NOMO-1 (cell line): ENCODE measurements around the gene HMG20B.
"Not testable (repeated sequence)": the region's sequence is repeated elsewhere in the genome, so short reads cannot be mapped to it uniquely, and the experiment has no call there.

Experiments
- DNase-seq, 2 experiments: peaks; one replicate each; lab custom pipeline; 2025; ENCODE audit not compliant: unreplicated experiment in 2 of 2; lab: John Stamatoyannopoulos, UW

HMG20B gene

DNA sequence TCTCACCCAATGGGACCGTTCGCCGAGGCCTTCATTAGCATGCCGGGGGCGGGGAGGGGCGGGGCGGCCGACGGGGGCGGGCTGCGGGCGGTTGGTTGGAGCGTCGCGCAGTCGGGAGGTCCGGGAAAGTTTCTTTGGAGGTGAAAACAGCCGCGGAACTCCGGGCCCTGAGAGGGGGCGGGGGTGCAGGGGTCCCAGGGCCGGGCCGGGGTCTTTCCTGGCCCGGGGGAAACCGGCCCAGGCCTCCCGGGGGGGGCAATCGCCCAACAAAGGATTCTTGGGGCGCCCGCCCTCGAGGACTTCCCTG lies at the start of gene HMG20B:
Gene HMG20B, plus strand, starts transcription at position 90 of the 307 bp plus-strand sequence. CDS start 366 bp downstream, outside the sequence.
- DNase-seq: no peak

DNA sequence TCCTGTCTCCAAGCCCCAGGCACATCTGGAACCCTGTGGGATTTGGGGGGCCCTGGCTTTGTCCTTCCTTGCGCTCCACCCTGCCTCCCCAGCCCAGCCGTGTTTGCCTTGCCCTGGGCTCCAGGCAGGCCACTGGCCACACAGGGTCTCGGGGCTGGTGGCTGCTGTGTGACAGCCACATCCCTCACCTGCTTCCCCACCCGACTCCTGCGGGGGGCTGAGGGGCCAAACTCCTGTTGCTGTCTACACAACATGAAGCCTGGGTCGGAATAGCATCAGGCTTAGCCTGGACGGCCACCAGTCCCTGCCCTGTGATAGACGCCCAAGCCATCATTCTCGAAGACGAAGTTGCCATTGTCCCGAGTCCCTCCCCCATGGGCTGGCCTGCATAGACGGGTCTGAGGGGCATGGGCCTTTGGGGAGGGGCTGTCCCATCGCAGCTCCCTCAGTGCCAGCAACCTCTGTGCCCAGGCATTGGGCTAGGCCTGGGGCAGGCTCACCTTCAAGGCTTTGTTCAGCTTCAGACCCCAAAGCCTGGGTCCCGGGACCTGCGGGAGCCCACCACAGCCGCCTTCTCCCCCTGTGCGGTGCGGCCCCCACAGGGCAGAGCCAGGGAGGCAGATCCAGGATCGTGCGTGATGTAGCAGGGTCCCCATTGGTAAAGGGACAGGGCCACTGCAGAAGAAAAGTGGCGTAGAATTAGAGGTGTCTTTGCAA lies 49.2 kb upstream of the HMG20B start:
- DNase-seq: no peak

DNA sequence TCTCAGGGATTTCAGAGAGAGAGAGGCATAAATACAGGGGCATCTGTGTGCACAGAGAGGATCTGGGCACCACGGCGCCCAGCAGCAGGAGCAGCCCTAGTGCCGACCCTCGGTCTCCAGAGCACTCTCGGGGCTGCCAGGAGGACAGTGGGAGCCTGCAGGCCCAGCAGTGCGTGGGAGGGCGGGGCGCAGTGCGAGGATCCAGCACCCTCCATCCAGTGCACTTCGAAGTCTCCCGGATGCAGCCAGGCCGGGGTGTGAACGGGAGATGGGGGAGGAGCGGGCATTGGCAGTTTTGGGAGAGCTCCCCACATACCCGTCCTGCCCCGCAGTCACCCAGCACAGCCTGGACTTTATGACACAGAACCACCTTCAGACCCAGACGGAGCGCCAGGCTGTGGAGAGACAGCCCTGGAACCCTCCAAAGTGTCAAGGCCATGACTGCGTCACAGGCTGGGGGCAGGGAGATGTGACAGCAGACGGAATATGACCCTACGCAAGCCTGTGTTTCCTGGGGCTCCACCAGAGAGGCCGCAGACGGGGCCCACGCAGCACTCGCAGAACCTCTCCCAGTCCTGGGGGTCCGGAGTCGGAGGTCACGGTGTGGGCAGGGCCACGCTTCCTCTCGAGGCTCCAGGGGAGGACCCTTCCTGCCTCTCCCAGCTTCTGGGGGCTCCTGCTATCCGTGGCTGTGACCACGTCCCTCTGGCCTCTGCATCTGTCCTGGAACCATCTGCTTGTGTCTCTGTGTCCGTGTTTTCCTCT lies 48.5 kb upstream of the HMG20B start:
- no peak for DNase-seq

DNA sequence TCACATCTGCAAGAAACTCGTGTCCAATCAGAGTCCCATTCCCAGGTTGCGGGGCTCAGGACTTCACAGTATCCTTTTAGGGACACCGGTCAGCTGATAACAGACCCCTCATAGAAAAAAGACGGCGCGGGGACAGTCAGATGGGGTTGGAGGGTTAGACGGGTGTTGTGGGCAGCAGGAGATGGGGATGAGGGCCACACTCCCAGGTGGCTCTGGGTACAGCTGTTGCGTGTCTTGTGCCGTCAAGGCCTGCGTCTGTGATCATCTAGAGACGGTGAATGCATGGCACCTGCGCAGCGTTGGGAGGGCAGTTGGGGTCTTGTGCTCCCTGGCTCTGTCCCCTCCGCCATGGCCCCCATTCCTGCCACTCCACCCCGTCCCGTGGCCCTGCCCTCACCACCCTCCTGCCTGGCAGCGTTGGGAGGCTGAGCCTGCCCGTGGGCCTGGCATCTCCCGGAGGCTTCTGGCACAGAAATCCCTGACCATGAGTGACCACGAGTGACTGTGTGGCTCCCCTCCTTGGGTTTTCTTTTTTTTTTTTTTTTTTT lies 47.8 kb upstream of the HMG20B start:
- DNase-seq: no peak

DNA sequence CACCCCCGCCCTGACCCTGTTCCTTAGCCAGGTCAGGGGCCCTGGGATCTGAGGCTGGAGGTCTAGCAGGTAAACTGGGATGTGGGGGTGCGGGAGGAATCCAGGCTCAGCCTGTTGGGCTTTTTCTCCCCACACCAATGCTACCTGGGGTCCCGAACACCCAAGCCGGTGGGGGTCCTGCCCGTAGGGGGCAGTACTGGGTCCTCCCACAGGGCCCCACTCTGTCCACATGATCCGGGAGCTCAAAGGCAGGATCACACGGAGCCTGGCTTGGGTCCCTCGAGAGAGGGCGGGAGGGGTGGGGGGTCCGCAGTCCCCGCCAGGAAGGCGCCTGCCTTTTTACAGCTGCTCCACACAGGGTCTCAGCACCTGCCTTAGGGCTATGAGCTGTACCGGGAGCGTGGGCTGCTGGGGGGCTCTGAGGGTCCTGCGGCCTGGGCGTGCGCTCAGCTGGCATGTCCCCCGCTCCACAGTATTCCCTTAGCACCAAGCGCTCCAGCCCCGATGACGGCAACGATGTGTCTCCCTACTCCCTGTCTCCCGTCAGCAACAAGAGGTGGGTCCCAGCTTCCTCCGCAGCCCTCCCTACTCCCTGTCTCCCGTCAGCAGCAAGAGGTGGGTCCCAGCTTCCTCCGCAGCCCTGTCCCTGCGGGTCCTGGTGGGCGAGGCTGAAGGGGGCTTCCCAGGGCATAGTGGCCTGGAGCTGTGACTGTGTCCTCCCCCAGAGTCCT lies 46.1 kb upstream of the HMG20B start:
- DNase-seq: no peak

DNA sequence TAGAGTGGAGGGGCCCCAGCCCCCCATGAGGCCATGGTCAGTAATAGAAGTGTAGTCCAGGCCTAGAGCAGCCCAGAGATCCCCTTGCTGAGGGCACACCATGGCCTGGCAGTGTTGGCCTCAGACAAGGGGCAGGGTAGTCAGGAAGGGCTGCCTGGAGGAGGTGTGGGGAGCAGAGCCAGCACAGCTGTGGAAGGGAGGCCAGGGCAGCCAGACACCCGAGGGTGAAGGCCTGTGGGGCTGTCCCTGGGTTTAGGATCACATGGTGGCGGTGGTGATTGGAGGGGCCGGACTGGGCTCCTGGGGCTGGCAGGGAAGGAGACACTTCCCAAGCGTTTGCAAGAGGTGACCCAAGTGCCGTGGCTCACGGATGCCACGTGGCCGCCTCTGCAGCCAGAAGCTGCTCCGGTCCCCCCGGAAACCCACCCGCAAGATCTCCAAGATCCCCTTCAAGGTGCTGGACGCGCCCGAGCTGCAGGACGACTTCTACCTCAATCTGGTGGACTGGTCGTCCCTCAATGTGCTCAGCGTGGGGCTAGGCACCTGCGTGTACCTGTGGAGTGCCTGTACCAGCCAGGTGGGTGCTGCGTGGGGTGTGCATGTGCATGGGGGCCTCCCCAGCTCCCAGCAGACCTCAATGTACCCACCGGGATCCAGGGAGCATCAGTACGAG lies 45.4 kb upstream of the HMG20B start:
- no peak for DNase-seq

DNA sequence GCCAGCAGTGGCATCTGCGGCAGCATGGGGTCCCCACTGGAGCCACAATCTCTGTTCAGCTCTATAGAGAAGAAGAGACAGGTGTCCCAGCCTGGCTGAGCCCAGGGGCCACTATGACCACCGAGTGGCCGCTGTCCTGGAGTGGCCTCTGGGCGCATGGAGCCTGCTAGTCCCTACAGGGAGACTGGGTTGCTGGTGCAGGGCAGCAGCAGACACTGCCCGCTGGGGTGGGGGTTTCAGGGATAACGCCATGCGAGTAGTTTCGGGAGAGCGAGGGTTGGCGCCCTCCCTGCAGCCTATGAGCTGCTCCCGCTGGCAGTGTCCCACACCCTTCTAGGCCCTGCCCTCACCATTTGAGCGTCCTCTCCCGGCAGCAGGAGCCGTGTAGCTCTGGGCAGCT lies 44.7 kb upstream of the HMG20B start:
- no peak for DNase-seq

DNA sequence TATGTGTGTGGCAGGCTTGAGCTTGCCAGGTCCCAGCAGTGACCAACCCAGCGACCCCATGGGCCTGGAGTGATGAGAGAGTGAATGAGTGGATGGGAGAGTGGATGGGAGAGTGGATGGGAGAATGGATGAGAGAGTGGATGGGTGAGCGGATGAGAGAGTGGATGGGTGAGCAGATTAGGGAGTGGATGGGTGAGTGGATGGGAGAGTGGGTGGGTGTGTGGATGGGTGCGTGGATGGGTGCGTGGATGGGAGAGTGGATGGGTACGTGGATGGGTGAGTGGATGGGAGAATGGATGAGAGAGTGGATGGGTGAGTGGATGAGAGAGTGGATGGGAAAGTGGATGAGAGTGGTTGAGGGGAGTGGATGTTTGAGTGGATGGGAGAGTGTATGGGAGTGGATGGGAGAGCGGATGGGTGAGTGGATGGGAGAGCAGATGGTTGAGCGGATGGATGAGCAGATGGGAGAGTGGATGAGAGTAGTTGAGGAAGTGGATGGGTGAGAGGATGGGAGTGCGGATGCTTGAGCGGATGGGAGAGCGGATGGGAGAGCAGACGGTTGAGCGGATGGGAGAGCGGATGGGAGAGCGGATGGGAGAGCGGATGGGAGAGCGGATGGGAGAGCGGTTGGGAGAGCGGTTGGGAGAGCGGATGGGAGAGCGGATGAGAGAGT lies 44.1 kb upstream of the HMG20B start:
- no peak for DNase-seq

DNA sequence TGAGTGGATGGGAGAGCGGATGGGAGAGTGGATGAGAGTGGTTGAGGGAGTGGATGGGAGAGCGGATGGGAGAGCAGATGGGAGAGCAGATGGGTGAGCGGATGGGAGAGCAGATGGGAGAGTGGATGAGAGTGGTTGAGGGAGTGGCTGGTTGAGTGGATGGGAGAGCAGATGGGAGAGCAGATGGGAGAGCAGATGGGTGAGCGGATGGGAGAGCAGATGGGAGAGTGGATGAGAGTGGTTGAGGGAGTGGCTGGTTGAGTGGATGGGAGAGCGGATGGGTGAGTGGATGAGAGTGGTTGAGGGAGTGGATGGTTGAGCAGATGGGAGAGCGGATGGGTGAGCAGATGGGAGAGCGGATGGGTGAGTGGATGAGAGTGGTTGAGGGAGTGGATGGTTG lies 43.4 kb upstream of the HMG20B start:
- DNase-seq: not testable (repeated sequence)

DNA sequence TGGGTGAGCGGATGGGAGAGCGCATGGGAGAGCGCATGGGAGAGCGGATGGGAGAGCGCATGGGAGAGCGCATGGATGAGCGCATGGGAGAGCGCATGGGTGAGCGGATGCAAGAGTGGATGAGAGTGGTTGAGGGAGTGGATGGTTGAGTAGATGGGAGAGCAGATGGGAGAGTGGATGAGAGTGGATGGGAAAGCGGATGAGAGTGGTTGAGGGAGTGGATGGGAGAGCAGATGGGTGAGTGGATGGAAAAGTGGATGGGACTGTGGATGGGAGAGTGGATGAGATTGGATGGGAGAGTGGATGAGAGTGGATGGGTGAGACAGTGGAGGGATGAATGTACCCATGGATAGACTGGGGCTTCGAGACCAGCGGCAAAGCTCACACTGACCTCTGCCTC lies 42.4 kb upstream of the HMG20B start:
- no peak for DNase-seq

DNA sequence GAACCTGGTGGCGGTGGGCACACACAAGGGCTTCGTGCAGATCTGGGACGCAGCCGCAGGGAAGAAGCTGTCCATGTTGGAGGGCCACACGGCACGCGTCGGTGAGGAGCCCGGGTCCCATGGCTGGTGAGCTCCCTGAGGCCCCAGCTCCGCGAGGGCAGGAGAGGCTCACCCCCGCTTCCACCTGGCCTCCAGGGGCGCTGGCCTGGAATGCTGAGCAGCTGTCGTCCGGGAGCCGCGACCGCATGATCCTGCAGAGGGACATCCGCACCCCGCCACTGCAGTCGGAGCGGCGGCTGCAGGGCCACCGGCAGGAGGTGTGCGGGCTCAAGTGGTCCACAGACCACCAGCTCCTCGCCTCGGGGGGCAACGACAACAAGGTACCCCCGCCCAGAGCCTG lies 41.0 kb upstream of the HMG20B start:
- no peak for DNase-seq

DNA sequence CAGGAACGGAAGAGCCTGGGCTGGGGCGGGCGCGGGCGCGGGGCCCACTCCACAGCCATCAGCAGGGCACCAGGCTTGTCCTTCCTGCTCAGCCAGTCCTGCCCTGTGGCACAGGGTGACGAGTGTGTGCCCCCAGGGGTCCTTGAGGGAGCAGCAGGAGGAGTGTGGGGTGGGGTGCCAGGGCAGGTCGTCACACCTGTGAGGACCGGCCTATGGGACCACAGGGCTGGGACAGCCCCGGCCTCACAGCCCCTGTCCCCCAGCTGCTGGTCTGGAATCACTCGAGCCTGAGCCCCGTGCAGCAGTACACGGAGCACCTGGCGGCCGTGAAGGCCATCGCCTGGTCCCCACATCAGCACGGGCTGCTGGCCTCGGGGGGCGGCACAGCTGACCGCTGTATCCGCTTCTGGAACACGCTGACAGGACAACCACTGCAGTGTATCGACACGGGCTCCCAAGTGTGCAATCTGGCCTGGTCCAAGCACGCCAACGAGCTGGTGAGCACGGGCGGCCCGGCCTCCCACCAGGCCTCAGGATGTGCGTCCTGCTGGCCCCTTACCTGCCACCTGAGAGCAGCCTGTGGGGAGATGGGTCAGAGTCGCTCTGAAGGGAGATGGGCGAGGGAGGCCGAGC lies 40.5 kb upstream of the HMG20B start:
- no peak for DNase-seq

DNA sequence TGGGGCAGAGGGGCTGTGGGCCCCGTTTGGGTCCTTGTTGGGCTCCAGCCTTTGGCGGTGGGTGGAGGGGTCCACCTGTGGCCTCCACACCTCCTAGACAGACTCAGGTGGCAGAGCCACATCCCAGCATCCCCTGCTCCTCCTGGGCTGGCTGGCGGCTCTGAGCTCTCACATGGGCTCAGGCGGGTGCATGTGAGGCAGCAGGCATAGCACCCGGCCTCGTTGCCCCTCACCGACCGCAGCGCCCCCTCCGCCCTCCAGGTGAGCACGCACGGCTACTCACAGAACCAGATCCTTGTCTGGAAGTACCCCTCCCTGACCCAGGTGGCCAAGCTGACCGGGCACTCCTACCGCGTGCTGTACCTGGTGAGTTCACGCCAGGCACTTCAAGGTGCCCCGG lies 39.7 kb upstream of the HMG20B start:
- DNase-seq: no peak

DNA sequence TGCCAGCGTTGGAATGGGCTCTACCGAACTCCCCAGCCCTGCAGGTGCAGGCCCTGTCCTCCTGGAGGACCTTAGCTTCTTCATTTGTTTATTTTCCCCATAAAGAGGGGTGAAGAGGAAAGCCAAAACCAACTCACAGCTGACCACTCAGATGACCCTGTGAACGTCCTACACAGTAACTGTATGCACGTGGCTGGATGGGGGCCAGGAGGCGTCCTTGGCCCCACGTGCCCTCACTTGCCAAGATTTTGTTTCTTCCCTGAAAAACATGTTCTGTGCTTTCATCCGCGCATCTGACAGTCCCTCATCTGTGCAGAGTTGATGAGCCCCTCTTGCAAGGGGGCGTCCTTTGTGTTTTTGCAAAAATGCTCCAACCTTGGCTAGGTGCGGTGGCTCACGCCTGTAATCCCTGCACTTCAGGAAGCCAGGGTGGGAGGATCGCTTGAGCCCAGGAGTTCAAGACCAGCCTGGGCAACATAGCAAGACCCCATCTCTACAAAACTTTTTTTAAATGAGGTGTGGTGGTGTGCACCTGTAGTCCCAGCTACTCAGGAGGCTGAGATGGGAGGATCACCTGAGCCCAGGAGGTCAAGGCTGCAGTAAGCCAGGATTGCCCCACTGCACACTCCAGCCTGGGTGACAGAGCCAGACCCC lies 39.1 kb upstream of the HMG20B start:
- no peak for DNase-seq

DNA sequence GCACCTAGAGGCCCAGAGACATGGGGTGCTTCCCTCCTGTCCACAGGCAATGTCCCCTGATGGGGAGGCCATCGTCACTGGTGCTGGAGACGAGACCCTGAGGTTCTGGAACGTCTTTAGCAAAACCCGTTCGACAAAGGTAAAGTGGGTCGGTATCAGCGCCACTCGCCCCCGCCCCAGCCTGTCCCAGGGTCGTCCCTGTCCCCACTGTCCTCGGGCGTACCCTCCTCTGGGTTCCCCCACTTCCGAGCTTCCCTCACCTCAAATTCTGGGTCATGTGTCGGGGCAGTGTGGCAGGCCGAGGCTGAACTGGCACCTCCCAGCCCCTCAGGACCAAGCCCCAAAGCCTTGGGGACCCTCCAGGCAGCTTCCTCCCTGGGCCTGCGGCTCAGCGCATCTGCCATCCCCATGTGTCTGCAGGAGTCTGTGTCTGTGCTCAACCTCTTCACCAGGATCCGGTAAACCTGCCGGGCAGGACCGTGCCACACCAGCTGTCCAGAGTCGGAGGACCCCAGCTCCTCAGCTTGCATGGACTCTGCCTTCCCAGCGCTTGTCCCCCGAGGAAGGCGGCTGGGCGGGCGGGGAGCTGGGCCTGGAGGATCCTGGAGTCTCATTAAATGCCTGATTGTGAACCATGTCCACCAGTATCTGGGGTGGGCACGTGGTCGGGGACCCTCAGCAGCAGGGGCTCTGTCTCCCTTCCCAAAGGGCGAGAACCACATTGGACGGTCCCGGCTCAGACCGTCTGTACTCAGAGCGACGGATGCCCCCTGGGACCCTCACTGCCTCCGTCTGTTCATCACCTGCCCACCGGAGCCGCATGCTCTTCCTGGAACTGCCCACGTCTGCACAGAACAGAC lies 38.1 kb upstream of the HMG20B start:
- DNase-seq: no peak

DNA sequence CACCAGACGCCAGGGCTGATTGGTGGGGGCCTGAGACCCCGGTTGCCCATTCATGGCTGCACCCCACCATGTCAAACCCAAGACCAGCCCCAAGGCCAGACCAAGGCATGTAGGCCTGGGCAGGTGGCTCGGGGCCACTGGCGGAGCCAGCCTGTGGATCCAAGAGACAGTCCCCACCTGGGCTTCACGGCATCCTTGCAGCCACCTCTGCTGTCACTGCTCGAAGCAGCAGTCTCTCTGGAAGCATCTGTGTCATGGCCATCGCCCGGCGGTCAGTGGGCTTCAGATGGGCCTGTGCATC lies 37.6 kb upstream of the HMG20B start:
- no peak for DNase-seq

DNA sequence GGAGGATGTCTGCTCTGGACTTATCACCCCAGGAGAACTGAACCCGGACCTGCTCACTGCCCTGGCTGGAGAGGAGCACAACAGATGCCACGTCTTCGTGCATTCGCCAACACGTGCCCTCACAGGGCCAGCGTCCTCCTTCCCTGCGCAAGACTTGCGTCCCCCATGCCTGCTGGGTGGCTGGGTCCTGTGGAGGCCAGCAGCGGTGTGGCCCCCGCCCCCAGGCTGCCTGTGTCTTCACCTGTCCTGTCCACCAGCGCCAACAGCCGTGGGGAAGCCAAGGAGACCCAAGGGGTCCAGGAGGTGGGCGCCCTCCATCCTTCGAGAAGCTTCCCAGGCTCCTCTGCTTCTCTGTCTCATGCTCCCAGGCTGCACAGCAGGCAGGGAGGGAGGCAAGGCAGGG lies 37.2 kb upstream of the HMG20B start:
- no peak for DNase-seq

DNA sequence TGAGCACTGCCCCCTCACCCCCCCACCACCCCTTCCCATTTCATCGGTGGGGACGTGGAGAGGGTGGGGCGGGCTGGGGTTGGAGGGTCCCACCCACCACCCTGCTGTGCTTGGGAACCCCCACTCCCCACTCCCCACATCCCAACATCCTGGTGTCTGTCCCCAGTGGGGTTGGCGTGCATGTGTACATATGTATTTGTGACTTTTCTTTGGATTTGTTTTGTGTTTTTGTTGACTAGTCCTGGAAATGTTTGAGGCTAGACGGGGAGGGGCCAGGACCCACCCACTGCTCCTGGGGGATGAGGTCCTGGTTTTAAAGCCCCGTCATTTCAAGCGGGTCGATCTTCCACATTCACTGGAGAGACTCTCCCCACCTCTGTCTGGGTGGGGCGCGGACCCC lies 36.8 kb upstream of the HMG20B start:
- no peak for DNase-seq
